Astrocyte (in vitro differentiated cells and primary cell): Measurements from ENCODE around the gene SUGCT.

Experiments used
- CTCF ChIP-seq: IDR thresholded peaks from 2 replicates; pipeline ENCODE4 v1.5.1; 2011; ENCODE audit warnings: low read depth, mild to moderate bottlenecking, inconsistent platforms, low read length, moderate library complexity; ENCODE audit not compliant: insufficient read depth
- EZH2 ChIP-seq: IDR thresholded peaks from 2 replicates; pipeline ENCODE4 v1.6.1; 2012; ENCODE audit warnings: mild to moderate bottlenecking, low read length, inconsistent platforms; ENCODE audit not compliant: insufficient read depth

DNA sequence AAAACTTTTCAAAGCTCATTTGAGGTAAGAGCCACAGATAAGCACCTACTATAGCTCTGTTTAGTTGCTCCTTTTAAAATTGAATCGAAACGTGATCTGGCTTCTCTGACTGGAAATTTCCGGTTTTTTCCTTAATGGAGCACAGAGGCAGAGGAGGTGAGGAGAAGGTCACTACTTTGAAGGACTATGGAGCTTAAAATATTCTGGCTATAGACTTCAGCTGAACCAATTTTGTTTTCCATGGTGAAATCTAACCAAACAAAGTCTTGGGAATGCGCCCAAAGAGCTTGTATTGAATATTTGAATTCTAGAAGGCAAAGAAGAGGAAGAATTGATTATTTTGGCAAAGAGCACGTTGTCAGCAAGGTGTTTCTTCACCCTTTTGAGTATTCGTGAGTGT lies 711.1 kb downstream of the SUGCT start:
- TF ChIP-seq CTCF: no peak
- TF ChIP-seq EZH2: no peak
